ENCODE results near the gene PPCS. TPM values are rescaled to one million over a fixed set of nuclear protein-coding genes. Genes with fewer than 3 reads are reported as not detected.

PPCS gene
- total RNA-seq, 1 donor from 2014 or later = 46.7 TPM

Other genes starting within 250 kb of the PPCS start
- gene FOXJ3, start 121.3 kb upstream of the PPCS start, total RNA-seq = 56.0 and 56.2 TPM in 2 replicates
- gene RIMKLA, start 75.8 kb upstream of the PPCS start, total RNA-seq = 2.2 and 2.5 TPM in 2 replicates
- not detected in 2 replicates for gene ZMYND12, start 521 bp upstream of the PPCS start, total RNA-seq
- 1.6 and 1.8 TPM in 2 replicates for gene CCDC30, start 6.7 kb downstream of the PPCS start, total RNA-seq
- gene PPIH, start 201.9 kb downstream of the PPCS start, total RNA-seq = 80.9 and 92.3 TPM in 2 replicates
- 452 and 461 TPM in 2 replicates for gene YBX1, start 225.9 kb downstream of the PPCS start, total RNA-seq

Data from T-helper 1 cell treated with Interleukin-12 subunit alpha and Interleukin-12 subunit beta and Interleukin-4 antibody, amounts not matched to agents 30 ng/mL and 1 ng/mL, for 36 hours (primary cell).